Measurements from ENCODE around the gene CLCA1.

Gene CLCA1

GRCh38 chr1:86520789-86521521 is 52.2 kb downstream of the CLCA1 start:
- no peak overlapping the region for H3K4me3 ChIP-seq (replicated peaks; ENCODE audit: low read depth, low read length)
- DNase-seq (ENCODE audit: low read depth): no peak
- TF ChIP-seq CTCF (IDR thresholded peaks at IDR 0.05; ENCODE audit: low read length, missing control alignments): no peak

- TF ChIP-seq CTCF (IDR thresholded peaks at IDR 0.05; ENCODE audit: low read length, missing control alignments): no peak
- H3K4me3 ChIP-seq (replicated peaks; ENCODE audit: low read depth, low read length): no peak overlapping the region
- DNase-seq (ENCODE audit: low read depth): no peak
Observed at GRCh38 chr1:86521522-86521891, 52.8 kb downstream of the CLCA1 start.

- DNase-seq (ENCODE audit: low read depth): no peak
- H3K4me3 ChIP-seq (replicated peaks; ENCODE audit: low read depth, low read length): no peak overlapping the region
- TF ChIP-seq CTCF (IDR thresholded peaks at IDR 0.05; ENCODE audit: low read length, missing control alignments): no peak
Observed at GRCh38 chr1:86522240-86522639, 53.5 kb downstream of the CLCA1 start.

GRCh38 chr1:86523670-86524354 is 55.1 kb downstream of the CLCA1 start:
- no peak for DNase-seq (ENCODE audit: low read depth)
- TF ChIP-seq CTCF (IDR thresholded peaks at IDR 0.05; ENCODE audit: low read length, missing control alignments): no peak
- no peak overlapping the region for H3K4me3 ChIP-seq (replicated peaks; ENCODE audit: low read depth, low read length)

- no peak overlapping the region for H3K4me3 ChIP-seq (replicated peaks; ENCODE audit: low read depth, low read length)
- TF ChIP-seq CTCF (IDR thresholded peaks at IDR 0.05; ENCODE audit: low read length, missing control alignments): no peak
- peak; percentile 16 for DNase-seq (ENCODE audit: low read depth)
Observed at GRCh38 chr1:86527306-86527705, 58.6 kb downstream of the CLCA1 start.

- TF ChIP-seq CTCF (IDR thresholded peaks at IDR 0.05; ENCODE audit: low read length, missing control alignments): no peak
- H3K4me3 ChIP-seq (replicated peaks; ENCODE audit: low read depth, low read length): no peak overlapping the region
- DNase-seq (ENCODE audit: low read depth): no peak
Observed at GRCh38 chr1:86530211-86530845, 61.6 kb downstream of the CLCA1 start.

All from fibroblast of pulmonary artery (primary cell).